Testis (tissue), 2 donors: Measurements from ENCODE around the gene DCTN4.

ENCODE experiments used
- POLR2A ChIP-seq: fragments of 450-650 bp; IDR thresholded peaks from one replicate; pipeline ENCODE4 v1.6.1; 2017; ENCODE audit warnings: antibody characterized with exemption, mild to moderate bottlenecking, moderate library complexity
- TF ChIP-seq, protein P1 (sequence below), 3 experiments: fragments of 450-650 bp in 2 of 3; fragments of 200-600 bp in 1 of 3; sonication (generic) in 1 of 3; IDR thresholded peaks; one replicate each; pipeline ENCODE4 v1.5.1; 2016 to 2019; ENCODE audit warnings: antibody characterized with exemption in 3 of 3, mild to moderate bottlenecking in 2 of 3, moderate library complexity in 1 of 3

- TF ChIP-seq, protein P1, sequence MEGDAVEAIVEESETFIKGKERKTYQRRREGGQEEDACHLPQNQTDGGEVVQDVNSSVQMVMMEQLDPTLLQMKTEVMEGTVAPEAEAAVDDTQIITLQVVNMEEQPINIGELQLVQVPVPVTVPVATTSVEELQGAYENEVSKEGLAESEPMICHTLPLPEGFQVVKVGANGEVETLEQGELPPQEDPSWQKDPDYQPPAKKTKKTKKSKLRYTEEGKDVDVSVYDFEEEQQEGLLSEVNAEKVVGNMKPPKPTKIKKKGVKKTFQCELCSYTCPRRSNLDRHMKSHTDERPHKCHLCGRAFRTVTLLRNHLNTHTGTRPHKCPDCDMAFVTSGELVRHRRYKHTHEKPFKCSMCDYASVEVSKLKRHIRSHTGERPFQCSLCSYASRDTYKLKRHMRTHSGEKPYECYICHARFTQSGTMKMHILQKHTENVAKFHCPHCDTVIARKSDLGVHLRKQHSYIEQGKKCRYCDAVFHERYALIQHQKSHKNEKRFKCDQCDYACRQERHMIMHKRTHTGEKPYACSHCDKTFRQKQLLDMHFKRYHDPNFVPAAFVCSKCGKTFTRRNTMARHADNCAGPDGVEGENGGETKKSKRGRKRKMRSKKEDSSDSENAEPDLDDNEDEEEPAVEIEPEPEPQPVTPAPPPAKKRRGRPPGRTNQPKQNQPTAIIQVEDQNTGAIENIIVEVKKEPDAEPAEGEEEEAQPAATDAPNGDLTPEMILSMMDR (IDR thresholded peaks at IDR 0.05), result no peak
- TF ChIP-seq POLR2A, result no peak
These were observed 38.6 kb upstream of the DCTN4 start for GRCh38 chr5:150797384-150797783.
